H9 (cell line): Measurements from ENCODE around the gene TSPAN32. TPM values are rescaled to one million over a fixed set of nuclear protein-coding genes. Genes with fewer than 3 reads are reported as not detected.

Source experiments
- DNase-seq: peaks from one replicate; pipeline ENCODE4 v3.0.0-alpha.2; 2017
- H2AFZ ChIP-seq: one replicate; pipeline ENCODE4 v1.6.1; 2013; ENCODE audit warnings: mild to moderate bottlenecking, low read length, control low read depth, moderate library complexity
- H2AK5ac ChIP-seq: 2 replicates; pipeline ENCODE4 v1.6.1; 2013; ENCODE audit warnings: low read length, control low read depth, mixed read lengths; ENCODE audit not compliant: insufficient read length
- H2BK120ac ChIP-seq: one replicate; pipeline ENCODE4 v1.6.1; 2013; ENCODE audit warnings: low read depth, mild to moderate bottlenecking, low read length, control low read depth, inconsistent platforms; ENCODE audit not compliant: poor library complexity, severe bottlenecking
- H2BK12ac ChIP-seq: 2 replicates; pipeline ENCODE4 v1.6.1; 2013; ENCODE audit warnings: low read length, control low read depth, mixed read lengths, low read depth; ENCODE audit not compliant: insufficient read length
- H2BK15ac ChIP-seq: 2 replicates; pipeline ENCODE4 v1.6.1; 2013; ENCODE audit warnings: low read depth, low read length, control low read depth
- H2BK20ac ChIP-seq: one replicate; pipeline ENCODE4 v1.6.1; 2013; ENCODE audit warnings: low read depth, mild to moderate bottlenecking, low read length, control low read depth, inconsistent platforms; ENCODE audit not compliant: poor library complexity, severe bottlenecking
- H2BK5ac ChIP-seq: 2 replicates; pipeline ENCODE4 v1.6.1; 2013; ENCODE audit warnings: low read length, control low read depth, mixed read lengths; ENCODE audit not compliant: insufficient read length
- H3K14ac ChIP-seq: 2 replicates; pipeline ENCODE4 v1.6.1; 2013; ENCODE audit warnings: low read length, control low read depth; ENCODE audit not compliant: insufficient read depth
- H3K18ac ChIP-seq: 2 replicates; pipeline ENCODE4 v1.6.1; 2013; ENCODE audit warnings: low read depth, mild to moderate bottlenecking, mixed read lengths, low read length, control low read depth; ENCODE audit not compliant: insufficient read length
- H3K23ac ChIP-seq: 2 replicates; pipeline ENCODE4 v1.6.1; 2013; ENCODE audit warnings: low read length, control low read depth, mixed read lengths, low read depth; ENCODE audit not compliant: insufficient read length
- H3K23me2 ChIP-seq: 2 replicates; pipeline ENCODE4 v1.6.1; 2013; ENCODE audit warnings: low read depth, mild to moderate bottlenecking, mixed read lengths, low read length, control low read depth; ENCODE audit not compliant: insufficient read length, poor library complexity, severe bottlenecking
- H3K27ac ChIP-seq: 2 replicates; pipeline ENCODE4 v1.5.1; 2013; ENCODE audit warnings: low read length, control low read depth, mixed read lengths, low read depth; ENCODE audit not compliant: insufficient read length
- H3K27me3 ChIP-seq: 2 replicates; pipeline ENCODE4 v1.6.1; 2013; ENCODE audit warnings: low read length, control low read depth, inconsistent platforms; ENCODE audit not compliant: insufficient read depth
- H3K4ac ChIP-seq: 2 replicates; pipeline ENCODE4 v1.6.1; 2013; ENCODE audit warnings: low read depth, mild to moderate bottlenecking, control low read depth, inconsistent platforms, low read length, moderate library complexity
- H3K4me1 ChIP-seq: 2 replicates; pipeline ENCODE4 v1.6.1; 2013; ENCODE audit warnings: low read length, control low read depth, inconsistent platforms; ENCODE audit not compliant: insufficient read depth
- H3K4me2 ChIP-seq: 2 replicates; pipeline ENCODE4 v1.6.1; 2013; ENCODE audit warnings: low read length, control low read depth, mixed read lengths; ENCODE audit not compliant: insufficient read length, insufficient read depth
- H3K56ac ChIP-seq: 2 replicates; pipeline ENCODE4 v1.6.1; 2013; ENCODE audit warnings: low read depth, mild to moderate bottlenecking, mixed read lengths, low read length, control low read depth; ENCODE audit not compliant: insufficient read length
- H3K79me1 ChIP-seq: 2 replicates; pipeline ENCODE4 v1.6.1; 2013; ENCODE audit warnings: low read depth, mild to moderate bottlenecking, moderate library complexity, low read length, control low read depth, inconsistent platforms; ENCODE audit not compliant: insufficient read depth, poor library complexity, severe bottlenecking
- H3K79me2 ChIP-seq: 2 replicates; pipeline ENCODE4 v1.6.1; 2013; ENCODE audit warnings: low read length, control low read depth, inconsistent platforms; ENCODE audit not compliant: insufficient read depth
- H3K9ac ChIP-seq: 2 replicates; pipeline ENCODE4 v1.6.1; 2013; ENCODE audit warnings: low read length, control low read depth, mixed read lengths; ENCODE audit not compliant: insufficient read length; ENCODE audit errors: extremely low read depth
- H3K9me3 ChIP-seq: one replicate; pipeline ENCODE4 v1.6.1; 2013; ENCODE audit warnings: low read depth, low read length, inconsistent platforms; ENCODE audit not compliant: control insufficient read depth
- H3T11ph ChIP-seq: one replicate; pipeline ENCODE4 v1.6.1; 2013; ENCODE audit warnings: mild to moderate bottlenecking, low read length, control low read depth, inconsistent platforms
- H4K20me1 ChIP-seq: one replicate; pipeline ENCODE4 v1.6.1; 2013; ENCODE audit not compliant: control insufficient read depth, insufficient read length, insufficient read depth
- H4K5ac ChIP-seq: 2 replicates; pipeline ENCODE4 v1.6.1; 2013; ENCODE audit warnings: low read depth, mild to moderate bottlenecking, mixed read lengths, low read length, control low read depth; ENCODE audit not compliant: insufficient read length
- H4K8ac ChIP-seq: replicated peaks from 2 replicates; pipeline ENCODE4 v1.6.1; 2013; ENCODE audit warnings: low read length, control low read depth, mixed read lengths, low read depth; ENCODE audit not compliant: insufficient read length
- H4K91ac ChIP-seq: 2 replicates; pipeline ENCODE4 v1.6.1; 2013; ENCODE audit warnings: low read depth, mild to moderate bottlenecking, moderate library complexity, mixed read lengths, low read length, control low read depth; ENCODE audit not compliant: insufficient read length
- H3K27ac Mint-ChIP-seq, 3 experiments: 2 replicates in 2 of 3; 3 replicates in 1 of 3; pipeline ENCODE4 v1.8.0; 2020 to 2021; ENCODE audit warnings: mixed read lengths in 3 of 3, mild to moderate bottlenecking in 1 of 3, moderate library complexity in 1 of 3
- H3K27me3 Mint-ChIP-seq: 2 replicates; pipeline ENCODE4 v1.8.0; 2021; ENCODE audit warnings: low read depth, mild to moderate bottlenecking, moderate library complexity, mixed read lengths
- H3K36me3 Mint-ChIP-seq, 3 experiments: 2 replicates in 2 of 3; 3 replicates in 1 of 3; pipeline ENCODE4 v1.8.0; 2020 to 2021; ENCODE audit warnings: low read depth in 3 of 3, mixed read lengths in 3 of 3; ENCODE audit not compliant: insufficient read depth in 1 of 3
- H3K4me1 Mint-ChIP-seq, 2 experiments: 2 replicates each; pipeline ENCODE4 v1.8.0; 2020; ENCODE audit warnings: mixed read lengths in 2 of 2
- H3K4me3 Mint-ChIP-seq, 2 experiments: 2 replicates in 1 of 2; 3 replicates in 1 of 2; pipeline ENCODE4 v1.8.0; 2020 to 2021; ENCODE audit warnings: mild to moderate bottlenecking in 2 of 2, mixed read lengths in 2 of 2, moderate library complexity in 1 of 2
- H3K9me3 Mint-ChIP-seq, 2 experiments: 2 replicates in 1 of 2; 3 replicates in 1 of 2; pipeline ENCODE4 v1.8.0; 2020; ENCODE audit warnings: mild to moderate bottlenecking in 2 of 2, mixed read lengths in 2 of 2, moderate library complexity in 1 of 2
- CTCF ChIP-seq: fragments of 200-600 bp; sonication (generic); conservative IDR thresholded peaks from 3 replicates; pipeline ENCODE4 v1.8.0; 2021; ENCODE audit warnings: antibody characterized with exemption, mild to moderate bottlenecking
- WGBS: extraction: QIAGEN DNeasy Blood & Tissue Kit; methylation state at CpG from one replicate; pipeline ENCODE4 v1.1.7; 2013; ENCODE audit warnings: missing lambda C conversion rate, low lambda C conversion rate, mixed read lengths; ENCODE audit not compliant: insufficient read length; ENCODE audit errors: extremely low coverage; 5-methylcytosine and 5-hydroxymethylcytosine counted together
- total RNA-seq: library from RNA; stranded (reverse); gene quantifications from 2 replicates; pipeline ENCODE4 v1.2.1, GENCODE V29; 2021

The TSPAN32 gene
- total RNA-seq, 1 experiment from 2014 or later, result not detected

- Histone ChIP-seq H3T11ph (no peak overlapping the region), H3K23me2 (no peaks in the 10 kb centered on the region), H4K5ac (no peak overlapping the region), H2BK15ac (no peak overlapping the region), H3K9ac (no peak overlapping the region), H2BK120ac (no peak overlapping the region), H4K8ac (no peak overlapping the region), H3K79me2 (no peaks in the 10 kb centered on the region), H2AFZ (no peak overlapping the region), H3K23ac (no peak overlapping the region), H3K79me1 (no peaks in the 10 kb centered on the region), H2BK5ac (no peak overlapping the region), H3K9me3 (no peaks in the 10 kb centered on the region), H2BK12ac (no peak overlapping the region), H4K20me1 (no peaks in the 10 kb centered on the region), H3K4ac (no peak overlapping the region), H3K27me3 (no peaks in the 10 kb centered on the region; the same call in 1 of the 2 replicates), H3K4me1 (no peaks in the 10 kb centered on the region), H3K18ac (no peak overlapping the region), H2AK5ac (no peak overlapping the region), H3K56ac (no peak overlapping the region), H3K4me2 (no peak overlapping the region), H4K91ac (no peak overlapping the region), H2BK20ac (no peak overlapping the region), H3K14ac (no peak overlapping the region), H3K27ac (no peak overlapping the region)
- WGBS, result no CpG with 5 or more reads among the region's 24 CpGs
- TF ChIP-seq CTCF, result no peak
- no peak overlapping the region for H3K27ac Mint-ChIP-seq
- no peaks in the 10 kb centered on the region for H3K9me3 Mint-ChIP-seq
- H3K36me3 Mint-ChIP-seq, result no peaks in the 10 kb centered on the region
- DNase-seq, result no peak
- peaks cover 13% of the 10 kb centered on the region for H3K27me3 Mint-ChIP-seq
- no peak overlapping the region for H3K4me3 Mint-ChIP-seq
- H3K4me1 Mint-ChIP-seq, result 0 out of 4 replicates have a peak, but pooled peaks cover 0 to 3% of the 10 kb centered on the region in 2 experiments
Measured at GRCh38 chr11:2300936-2301630, 730 bp upstream of the TSPAN32 start.
